Activated CD4-positive, CD25-positive, alpha-beta regulatory T cell treated with anti-CD3 and anti-CD28 coated beads, Interleukin-2, amount 50 U/mL, for 24 hours (primary cell): ENCODE measurements around the gene SMIM41.
A peak's percentile ranks its signal among the peaks of the same experiment; 100 is the strongest.

Experiments used
- ATAC-seq, 2 donors: fragments of 150-1000 bp; cut with Tn5 transposase; one replicate each; pipeline ENCODE4 v1.10.0; 2021; ENCODE audit warnings: mild to moderate bottlenecking in 1 of 2, moderate library complexity in 1 of 2

The SMIM41 gene

GRCh38 chr12:52122904-52123303 lies 43.4 kb downstream of the SMIM41 start:
- ATAC-seq, result no peak

- no peak for ATAC-seq
These were observed 44.1 kb downstream of the SMIM41 start for GRCh38 chr12:52123487-52124186.

- ATAC-seq, result no peak
These were observed 46.0 kb downstream of the SMIM41 start for GRCh38 chr12:52125476-52125900.

GRCh38 chr12:52126050-52126604 lies 46.6 kb downstream of the SMIM41 start:
- no peak for ATAC-seq

GRCh38 chr12:52126605-52127578 lies 47.4 kb downstream of the SMIM41 start:
- ATAC-seq, result no peak

DNA sequence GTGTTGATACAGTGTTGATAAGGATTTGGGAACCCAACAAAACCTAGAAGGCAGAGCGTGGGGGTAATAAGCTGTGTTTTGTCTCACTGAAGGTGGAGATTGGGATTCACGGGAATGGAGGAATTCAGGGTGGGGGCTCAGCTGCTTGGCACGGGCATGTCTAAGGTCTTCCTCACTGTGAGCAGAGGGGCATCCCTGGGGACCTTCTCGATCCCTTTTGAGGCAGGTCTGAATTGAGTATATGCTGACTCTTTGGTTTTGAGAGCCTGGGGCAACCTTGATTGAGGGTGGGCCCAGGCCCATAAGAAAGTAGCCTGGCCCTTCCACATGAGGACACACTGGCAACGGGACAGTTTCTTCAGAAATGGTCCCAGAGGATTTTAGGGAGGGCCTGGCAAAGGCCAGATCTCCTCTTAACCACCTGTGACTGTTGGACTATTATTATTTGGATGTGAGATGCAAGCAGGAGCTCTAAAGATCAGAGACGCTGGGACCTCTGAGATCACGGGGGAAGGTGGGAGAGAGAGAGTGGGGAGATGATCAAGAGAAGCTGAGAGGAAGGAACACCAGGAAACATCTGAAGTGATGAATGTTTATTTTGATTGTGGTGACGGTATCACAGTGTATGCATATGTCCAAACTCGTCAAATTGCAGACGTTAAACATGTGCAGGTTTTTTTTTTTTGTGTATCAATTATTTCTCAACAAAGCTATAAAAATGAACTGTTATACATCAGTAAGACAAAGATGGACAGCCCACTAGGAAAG lies 48.4 kb downstream of the SMIM41 start:
- no peak for ATAC-seq

DNA sequence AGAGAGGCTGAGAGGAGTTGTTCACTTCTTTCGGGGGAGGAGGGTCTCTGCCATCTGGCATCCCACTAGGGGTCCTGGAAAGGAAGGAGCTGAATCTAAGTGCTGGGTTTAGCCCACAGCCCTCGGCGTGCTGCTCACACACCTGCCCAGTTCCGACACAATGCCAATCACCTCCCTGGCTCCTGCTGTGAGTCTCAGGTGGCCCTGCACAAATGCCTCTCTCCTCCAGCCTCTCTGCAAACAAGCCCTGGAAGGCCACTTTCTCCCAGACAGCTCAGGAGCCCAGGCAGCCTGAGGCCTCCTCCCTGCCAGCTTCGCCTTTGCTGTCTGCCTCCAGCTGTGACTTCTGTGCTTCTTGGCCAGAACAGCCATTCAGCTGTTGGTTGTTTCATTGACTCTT lies 51.2 kb downstream of the SMIM41 start:
- no peak for ATAC-seq

- no peak for ATAC-seq
These were observed 53.3 kb downstream of the SMIM41 start for GRCh38 chr12:52132754-52133161.

DNA sequence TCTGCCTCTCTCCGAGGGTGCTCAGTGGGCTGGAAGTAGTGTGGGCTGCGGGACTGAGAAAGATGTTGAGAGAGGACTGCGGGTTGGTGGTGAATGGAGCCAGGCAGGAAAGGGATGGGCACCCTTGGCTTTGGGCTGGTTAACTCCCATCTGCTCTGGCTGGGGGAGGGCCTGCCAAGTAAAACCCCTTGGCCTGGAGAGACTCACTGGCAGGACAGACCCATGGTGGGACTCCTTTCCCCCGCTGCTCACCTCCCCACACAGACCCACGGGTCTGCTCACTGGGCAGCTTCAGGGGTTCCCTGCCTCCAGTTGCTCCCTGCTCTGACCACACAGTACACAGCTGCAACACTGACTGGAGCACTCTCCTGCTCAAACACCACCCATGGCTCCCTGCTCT lies 58.2 kb downstream of the SMIM41 start:
- no peak for ATAC-seq

GRCh38 chr12:52139147-52139546 lies 59.6 kb downstream of the SMIM41 start:
- ATAC-seq, result no peak

GRCh38 chr12:52139579-52140062 lies 60.1 kb downstream of the SMIM41 start:
- peak in 1 of 2 donors; percentile 65 for ATAC-seq

DNA sequence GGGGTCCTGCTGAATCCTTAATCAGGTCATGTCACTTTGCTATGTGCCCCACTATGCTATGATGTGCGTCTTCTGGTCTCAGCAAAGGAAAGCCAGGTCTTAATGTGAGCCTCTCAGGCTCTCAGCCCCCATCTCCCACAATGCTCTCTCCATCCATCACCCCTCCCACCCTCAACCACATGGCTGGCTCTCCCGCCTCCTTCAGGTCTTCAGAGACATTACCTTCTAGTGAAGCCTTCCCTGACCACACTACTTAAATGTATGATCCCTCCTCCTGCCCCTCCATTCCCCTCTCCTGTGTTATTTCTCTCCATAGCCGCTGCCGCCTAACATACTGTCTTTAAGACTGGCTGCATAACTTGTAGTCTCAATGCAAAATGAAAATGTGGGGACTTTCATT lies 61.8 kb downstream of the SMIM41 start:
- ATAC-seq, result no peak

- no peak for ATAC-seq
These were observed 62.4 kb downstream of the SMIM41 start for GRCh38 chr12:52141875-52142274.

- no peak for ATAC-seq
These were observed 62.9 kb downstream of the SMIM41 start for GRCh38 chr12:52142431-52142830.

- ATAC-seq, result no peak
These were observed 65.2 kb downstream of the SMIM41 start for GRCh38 chr12:52144512-52145227.

- no peak for ATAC-seq
These were observed 66.0 kb downstream of the SMIM41 start for GRCh38 chr12:52145228-52146088.

- no peak for ATAC-seq
These were observed 66.8 kb downstream of the SMIM41 start for GRCh38 chr12:52146089-52146821.

GRCh38 chr12:52146822-52147366 lies 67.4 kb downstream of the SMIM41 start:
- no peak for ATAC-seq

- no peak for ATAC-seq
These were observed 68.0 kb downstream of the SMIM41 start for GRCh38 chr12:52147367-52147963.
